HEK293 (cell line): ENCODE results near the gene ATG4A.

ENCODE experiments used
- SETDB1 ChIP-seq: IDR thresholded peaks from one replicate; pipeline ENCODE4 v1.6.1; 2017; ENCODE audit warnings: mild to moderate bottlenecking, low read length, moderate library complexity, mixed read lengths; ENCODE audit not compliant: insufficient read length
- ZEB2 ChIP-seq: fragments of 450-650 bp; formaldehyde crosslinking; IDR thresholded peaks from 2 replicates; pipeline ENCODE4 v1.5.1; 2016; ENCODE audit warnings: missing biosample characterization, missing genetic modification characterization
- ZNF121 ChIP-seq: fragments of 450-650 bp; formaldehyde crosslinking; IDR thresholded peaks from 2 replicates; pipeline ENCODE4 v1.5.1; 2016; ENCODE audit warnings: missing biosample characterization, missing genetic modification characterization
- ZNF2 ChIP-seq: fragments of 450-650 bp; formaldehyde crosslinking; IDR thresholded peaks from 2 replicates; pipeline ENCODE4 v1.5.1; 2016; ENCODE audit warnings: missing biosample characterization, missing genetic modification characterization
- ZNF37A ChIP-seq: fragments of 450-650 bp; IDR thresholded peaks from 2 replicates; pipeline ENCODE4 v1.5.1; 2018; ENCODE audit warnings: missing biosample characterization, missing genetic modification characterization
- ZNF48 ChIP-seq: fragments of 450-650 bp; formaldehyde crosslinking; IDR thresholded peaks from 2 replicates; pipeline ENCODE4 v1.5.1; 2016; ENCODE audit warnings: missing biosample characterization, missing genetic modification characterization
- ZNF629 ChIP-seq: fragments of 450-650 bp; formaldehyde crosslinking; IDR thresholded peaks from 2 replicates; pipeline ENCODE4 v1.5.1; 2017; ENCODE audit warnings: missing biosample characterization, missing genetic modification characterization
- ZNF660 ChIP-seq: fragments of 450-650 bp; IDR thresholded peaks from 2 replicates; pipeline ENCODE4 v1.5.1; 2018; ENCODE audit warnings: missing biosample characterization, mild to moderate bottlenecking, missing genetic modification characterization
- TF ChIP-seq, protein P1 (sequence below): fragments of 450-650 bp; formaldehyde crosslinking; IDR thresholded peaks from 2 replicates; pipeline ENCODE4 v1.5.1; 2016; ENCODE audit warnings: missing biosample characterization, missing genetic modification characterization
- TF ChIP-seq, protein P2 (sequence below): fragments of 450-650 bp; formaldehyde crosslinking; IDR thresholded peaks from 2 replicates; pipeline ENCODE4 v1.5.1; 2016; ENCODE audit warnings: missing biosample characterization, missing genetic modification characterization
- TF ChIP-seq, protein P3 (sequence below): fragments of 450-650 bp; formaldehyde crosslinking; IDR thresholded peaks from 2 replicates; pipeline ENCODE4 v1.5.1; 2016; ENCODE audit warnings: missing biosample characterization, missing genetic modification characterization
- TF ChIP-seq, protein P4 (sequence below): fragments of 450-650 bp; formaldehyde crosslinking; IDR thresholded peaks from 2 replicates; pipeline ENCODE4 v1.5.1; 2016; ENCODE audit warnings: missing biosample characterization, missing genetic modification characterization
- TF ChIP-seq, protein P5 (sequence below): fragments of 450-650 bp; formaldehyde crosslinking; IDR thresholded peaks from 2 replicates; pipeline ENCODE4 v1.5.1; 2016; ENCODE audit warnings: missing biosample characterization, missing genetic modification characterization
- TF ChIP-seq, protein P6 (sequence below): fragments of 450-650 bp; IDR thresholded peaks from 2 replicates; pipeline ENCODE4 v1.5.1; 2018; ENCODE audit warnings: missing biosample characterization, mild to moderate bottlenecking, missing genetic modification characterization

DNA sequence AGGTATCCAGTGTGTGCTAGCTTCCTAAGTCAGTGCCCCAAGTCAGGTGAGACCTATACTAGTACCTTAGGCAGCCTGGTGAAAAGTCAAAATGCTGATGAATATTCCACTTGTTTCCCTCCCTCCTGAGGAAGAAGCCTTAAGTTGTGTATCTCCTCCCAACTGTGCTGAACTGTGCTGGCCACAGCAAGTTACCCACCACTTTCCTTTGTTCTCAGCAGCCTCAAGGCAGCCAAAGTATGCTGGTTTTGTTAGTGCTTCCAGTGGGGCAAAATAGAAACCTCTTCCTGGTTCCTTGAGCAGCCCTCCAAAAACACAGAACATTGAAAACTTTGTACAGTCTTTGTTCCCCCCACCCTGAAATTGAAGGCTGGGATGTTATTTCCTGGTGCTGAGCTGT lies 13.9 kb downstream of the ATG4A start:
- TF ChIP-seq ZNF37A (no peak), ZNF629 (tag by site-specific recombination) (no peak), ZEB2 (tag by site-specific recombination) (no peak), SETDB1 (no peak), ZNF121 (tag by site-specific recombination) (no peak), ZNF48 (tag by site-specific recombination) (no peak), ZNF660 (tag by site-specific recombination) (no peak), ZNF2 (tag by site-specific recombination) (no peak)
- TF ChIP-seq, protein P1, sequence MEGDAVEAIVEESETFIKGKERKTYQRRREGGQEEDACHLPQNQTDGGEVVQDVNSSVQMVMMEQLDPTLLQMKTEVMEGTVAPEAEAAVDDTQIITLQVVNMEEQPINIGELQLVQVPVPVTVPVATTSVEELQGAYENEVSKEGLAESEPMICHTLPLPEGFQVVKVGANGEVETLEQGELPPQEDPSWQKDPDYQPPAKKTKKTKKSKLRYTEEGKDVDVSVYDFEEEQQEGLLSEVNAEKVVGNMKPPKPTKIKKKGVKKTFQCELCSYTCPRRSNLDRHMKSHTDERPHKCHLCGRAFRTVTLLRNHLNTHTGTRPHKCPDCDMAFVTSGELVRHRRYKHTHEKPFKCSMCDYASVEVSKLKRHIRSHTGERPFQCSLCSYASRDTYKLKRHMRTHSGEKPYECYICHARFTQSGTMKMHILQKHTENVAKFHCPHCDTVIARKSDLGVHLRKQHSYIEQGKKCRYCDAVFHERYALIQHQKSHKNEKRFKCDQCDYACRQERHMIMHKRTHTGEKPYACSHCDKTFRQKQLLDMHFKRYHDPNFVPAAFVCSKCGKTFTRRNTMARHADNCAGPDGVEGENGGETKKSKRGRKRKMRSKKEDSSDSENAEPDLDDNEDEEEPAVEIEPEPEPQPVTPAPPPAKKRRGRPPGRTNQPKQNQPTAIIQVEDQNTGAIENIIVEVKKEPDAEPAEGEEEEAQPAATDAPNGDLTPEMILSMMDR (tag by site-specific recombination), result no peak
- TF ChIP-seq, protein P2, sequence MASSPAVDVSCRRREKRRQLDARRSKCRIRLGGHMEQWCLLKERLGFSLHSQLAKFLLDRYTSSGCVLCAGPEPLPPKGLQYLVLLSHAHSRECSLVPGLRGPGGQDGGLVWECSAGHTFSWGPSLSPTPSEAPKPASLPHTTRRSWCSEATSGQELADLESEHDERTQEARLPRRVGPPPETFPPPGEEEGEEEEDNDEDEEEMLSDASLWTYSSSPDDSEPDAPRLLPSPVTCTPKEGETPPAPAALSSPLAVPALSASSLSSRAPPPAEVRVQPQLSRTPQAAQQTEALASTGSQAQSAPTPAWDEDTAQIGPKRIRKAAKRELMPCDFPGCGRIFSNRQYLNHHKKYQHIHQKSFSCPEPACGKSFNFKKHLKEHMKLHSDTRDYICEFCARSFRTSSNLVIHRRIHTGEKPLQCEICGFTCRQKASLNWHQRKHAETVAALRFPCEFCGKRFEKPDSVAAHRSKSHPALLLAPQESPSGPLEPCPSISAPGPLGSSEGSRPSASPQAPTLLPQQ, result no peak
- TF ChIP-seq, protein P3, sequence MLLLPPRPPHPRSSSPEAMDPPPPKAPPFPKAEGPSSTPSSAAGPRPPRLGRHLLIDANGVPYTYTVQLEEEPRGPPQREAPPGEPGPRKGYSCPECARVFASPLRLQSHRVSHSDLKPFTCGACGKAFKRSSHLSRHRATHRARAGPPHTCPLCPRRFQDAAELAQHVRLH, result no peak
- TF ChIP-seq, protein P4, sequence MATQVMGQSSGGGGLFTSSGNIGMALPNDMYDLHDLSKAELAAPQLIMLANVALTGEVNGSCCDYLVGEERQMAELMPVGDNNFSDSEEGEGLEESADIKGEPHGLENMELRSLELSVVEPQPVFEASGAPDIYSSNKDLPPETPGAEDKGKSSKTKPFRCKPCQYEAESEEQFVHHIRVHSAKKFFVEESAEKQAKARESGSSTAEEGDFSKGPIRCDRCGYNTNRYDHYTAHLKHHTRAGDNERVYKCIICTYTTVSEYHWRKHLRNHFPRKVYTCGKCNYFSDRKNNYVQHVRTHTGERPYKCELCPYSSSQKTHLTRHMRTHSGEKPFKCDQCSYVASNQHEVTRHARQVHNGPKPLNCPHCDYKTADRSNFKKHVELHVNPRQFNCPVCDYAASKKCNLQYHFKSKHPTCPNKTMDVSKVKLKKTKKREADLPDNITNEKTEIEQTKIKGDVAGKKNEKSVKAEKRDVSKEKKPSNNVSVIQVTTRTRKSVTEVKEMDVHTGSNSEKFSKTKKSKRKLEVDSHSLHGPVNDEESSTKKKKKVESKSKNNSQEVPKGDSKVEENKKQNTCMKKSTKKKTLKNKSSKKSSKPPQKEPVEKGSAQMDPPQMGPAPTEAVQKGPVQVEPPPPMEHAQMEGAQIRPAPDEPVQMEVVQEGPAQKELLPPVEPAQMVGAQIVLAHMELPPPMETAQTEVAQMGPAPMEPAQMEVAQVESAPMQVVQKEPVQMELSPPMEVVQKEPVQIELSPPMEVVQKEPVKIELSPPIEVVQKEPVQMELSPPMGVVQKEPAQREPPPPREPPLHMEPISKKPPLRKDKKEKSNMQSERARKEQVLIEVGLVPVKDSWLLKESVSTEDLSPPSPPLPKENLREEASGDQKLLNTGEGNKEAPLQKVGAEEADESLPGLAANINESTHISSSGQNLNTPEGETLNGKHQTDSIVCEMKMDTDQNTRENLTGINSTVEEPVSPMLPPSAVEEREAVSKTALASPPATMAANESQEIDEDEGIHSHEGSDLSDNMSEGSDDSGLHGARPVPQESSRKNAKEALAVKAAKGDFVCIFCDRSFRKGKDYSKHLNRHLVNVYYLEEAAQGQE (tag by site-specific recombination), result no peak
- TF ChIP-seq, protein P5, sequence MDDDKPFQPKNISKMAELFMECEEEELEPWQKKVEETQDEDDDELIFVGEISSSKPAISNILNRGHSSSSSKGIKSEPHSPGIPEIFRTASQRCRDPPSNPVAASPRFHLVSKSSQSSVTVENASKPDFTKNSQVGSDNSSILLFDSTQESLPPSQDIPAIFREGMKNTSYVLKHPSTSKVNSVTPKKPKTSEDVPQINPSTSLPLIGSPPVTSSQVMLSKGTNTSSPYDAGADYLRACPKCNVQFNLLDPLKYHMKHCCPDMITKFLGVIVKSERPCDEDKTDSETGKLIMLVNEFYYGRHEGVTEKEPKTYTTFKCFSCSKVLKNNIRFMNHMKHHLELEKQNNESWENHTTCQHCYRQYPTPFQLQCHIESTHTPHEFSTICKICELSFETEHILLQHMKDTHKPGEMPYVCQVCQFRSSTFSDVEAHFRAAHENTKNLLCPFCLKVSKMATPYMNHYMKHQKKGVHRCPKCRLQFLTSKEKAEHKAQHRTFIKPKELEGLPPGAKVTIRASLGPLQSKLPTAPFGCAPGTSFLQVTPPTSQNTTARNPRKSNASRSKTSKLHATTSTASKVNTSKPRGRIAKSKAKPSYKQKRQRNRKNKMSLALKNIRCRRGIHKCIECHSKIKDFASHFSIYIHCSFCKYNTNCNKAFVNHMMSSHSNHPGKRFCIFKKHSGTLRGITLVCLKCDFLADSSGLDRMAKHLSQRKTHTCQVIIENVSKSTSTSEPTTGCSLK, result no peak
- TF ChIP-seq, protein P6, sequence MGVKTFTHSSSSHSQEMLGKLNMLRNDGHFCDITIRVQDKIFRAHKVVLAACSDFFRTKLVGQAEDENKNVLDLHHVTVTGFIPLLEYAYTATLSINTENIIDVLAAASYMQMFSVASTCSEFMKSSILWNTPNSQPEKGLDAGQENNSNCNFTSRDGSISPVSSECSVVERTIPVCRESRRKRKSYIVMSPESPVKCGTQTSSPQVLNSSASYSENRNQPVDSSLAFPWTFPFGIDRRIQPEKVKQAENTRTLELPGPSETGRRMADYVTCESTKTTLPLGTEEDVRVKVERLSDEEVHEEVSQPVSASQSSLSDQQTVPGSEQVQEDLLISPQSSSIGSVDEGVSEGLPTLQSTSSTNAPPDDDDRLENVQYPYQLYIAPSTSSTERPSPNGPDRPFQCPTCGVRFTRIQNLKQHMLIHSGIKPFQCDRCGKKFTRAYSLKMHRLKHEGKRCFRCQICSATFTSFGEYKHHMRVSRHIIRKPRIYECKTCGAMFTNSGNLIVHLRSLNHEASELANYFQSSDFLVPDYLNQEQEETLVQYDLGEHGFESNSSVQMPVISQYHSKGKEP (tag by site-specific recombination), result no peak
